NCI-H2081 (cell line): ENCODE data around the gene NAT8L.

Experiments used
- DNase-seq, 2 experiments: peaks; one replicate each; lab custom pipeline; 2025; lab: John Stamatoyannopoulos, UW

Gene NAT8L

GRCh38 chr4:2075987-2076907, 17.1 kb downstream of the NAT8L start:
- no peak for DNase-seq

- DNase-seq: no peak
Measured at GRCh38 chr4:2076908-2077536, 17.9 kb downstream of the NAT8L start.

- no peak for DNase-seq
Measured at GRCh38 chr4:2077537-2078460, 18.7 kb downstream of the NAT8L start.

- DNase-seq: no peak
Measured at GRCh38 chr4:2078584-2078983, 19.5 kb downstream of the NAT8L start.

GRCh38 chr4:2079006-2079405, 19.9 kb downstream of the NAT8L start:
- DNase-seq: no peak

- no peak for DNase-seq
Measured at GRCh38 chr4:2079926-2080325, 20.8 kb downstream of the NAT8L start.

GRCh38 chr4:2080429-2081300, 21.5 kb downstream of the NAT8L start:
- DNase-seq: no peak

GRCh38 chr4:2081540-2081939, 22.4 kb downstream of the NAT8L start:
- DNase-seq: no peak

- no peak for DNase-seq
Measured at GRCh38 chr4:2082118-2082517, 23.0 kb downstream of the NAT8L start.

- no peak for DNase-seq
Measured at GRCh38 chr4:2082627-2083026, 23.5 kb downstream of the NAT8L start.

- DNase-seq: no peak
Measured at GRCh38 chr4:2083116-2083825, 24.1 kb downstream of the NAT8L start.

GRCh38 chr4:2083826-2084160, 24.7 kb downstream of the NAT8L start:
- DNase-seq: no peak

- DNase-seq: no peak
Measured at GRCh38 chr4:2084316-2084715, 25.2 kb downstream of the NAT8L start.

GRCh38 chr4:2085496-2085901, 26.4 kb downstream of the NAT8L start:
- no peak for DNase-seq

- no peak for DNase-seq
Measured at GRCh38 chr4:2087170-2087569, 28.0 kb downstream of the NAT8L start.

- DNase-seq: no peak
Measured at GRCh38 chr4:2089222-2089621, 30.1 kb downstream of the NAT8L start.

- no peak for DNase-seq
Measured at GRCh38 chr4:2090642-2091041, 31.5 kb downstream of the NAT8L start.

GRCh38 chr4:2091990-2092668, 33.0 kb downstream of the NAT8L start:
- peak in 1 of 2 experiments; percentile 63 for DNase-seq

GRCh38 chr4:2092669-2093053, 33.5 kb downstream of the NAT8L start:
- no peak for DNase-seq

GRCh38 chr4:2093265-2093664, 34.1 kb downstream of the NAT8L start:
- no peak for DNase-seq
